HL-60 (cell line): ENCODE data around the gene HDHD5.

Experiments used
- GABPA ChIP-seq: IDR thresholded peaks from 2 replicates; pipeline ENCODE4 v1.6.1; 2012; ENCODE audit warnings: low read depth
- POLR2AphosphoS5 ChIP-seq: IDR thresholded peaks from 2 replicates; pipeline ENCODE4 v1.6.1; 2012; ENCODE audit warnings: low read depth
- REST ChIP-seq: IDR thresholded peaks from 2 replicates; pipeline ENCODE4 v1.6.1; 2012; ENCODE audit warnings: low read depth; ENCODE audit not compliant: insufficient replicate concordance
- SPI1 ChIP-seq: IDR thresholded peaks from 2 replicates; pipeline ENCODE4 v1.6.1; 2012; ENCODE audit warnings: low read depth, mild to moderate bottlenecking, borderline replicate concordance
- TF ChIP-seq, protein P1 (sequence below): IDR thresholded peaks from one replicate; pipeline ENCODE4 v1.5.1; 2011; ENCODE audit warnings: low read length, control low read depth, inconsistent platforms; ENCODE audit not compliant: insufficient read depth

GRCh38 chr22:17115945-17116565 lies 43.0 kb downstream of the HDHD5 start:
- TF ChIP-seq, protein P1, sequence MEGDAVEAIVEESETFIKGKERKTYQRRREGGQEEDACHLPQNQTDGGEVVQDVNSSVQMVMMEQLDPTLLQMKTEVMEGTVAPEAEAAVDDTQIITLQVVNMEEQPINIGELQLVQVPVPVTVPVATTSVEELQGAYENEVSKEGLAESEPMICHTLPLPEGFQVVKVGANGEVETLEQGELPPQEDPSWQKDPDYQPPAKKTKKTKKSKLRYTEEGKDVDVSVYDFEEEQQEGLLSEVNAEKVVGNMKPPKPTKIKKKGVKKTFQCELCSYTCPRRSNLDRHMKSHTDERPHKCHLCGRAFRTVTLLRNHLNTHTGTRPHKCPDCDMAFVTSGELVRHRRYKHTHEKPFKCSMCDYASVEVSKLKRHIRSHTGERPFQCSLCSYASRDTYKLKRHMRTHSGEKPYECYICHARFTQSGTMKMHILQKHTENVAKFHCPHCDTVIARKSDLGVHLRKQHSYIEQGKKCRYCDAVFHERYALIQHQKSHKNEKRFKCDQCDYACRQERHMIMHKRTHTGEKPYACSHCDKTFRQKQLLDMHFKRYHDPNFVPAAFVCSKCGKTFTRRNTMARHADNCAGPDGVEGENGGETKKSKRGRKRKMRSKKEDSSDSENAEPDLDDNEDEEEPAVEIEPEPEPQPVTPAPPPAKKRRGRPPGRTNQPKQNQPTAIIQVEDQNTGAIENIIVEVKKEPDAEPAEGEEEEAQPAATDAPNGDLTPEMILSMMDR: no peak
- TF ChIP-seq POLR2AphosphoS5 (no peak), GABPA (no peak), REST (no peak), SPI1 (peak; percentile 44; the same call in 1 of the 2 replicates)
